SK-N-SH treated with all-trans-retinoic acid at 6 μM for 48 hours (cell line): ENCODE results near the gene QSOX2.

Experiments used
- ATAC-seq: fragments of 200-7000 bp; cut with Tn5 transposase; 3 replicates; pipeline ENCODE4 v1.9.1; 2020; ENCODE audit warnings: mild to moderate bottlenecking, moderate library complexity
- ARNTL ChIP-seq: fragments of 450-650 bp; formaldehyde crosslinking; IDR thresholded peaks from 2 replicates; pipeline ENCODE4 v1.5.0; 2020; ENCODE audit warnings: low read depth, mild to moderate bottlenecking, moderate library complexity, borderline replicate concordance
- BACH2 ChIP-seq: fragments of 250-450 bp; sonication (Bioruptor Pico); IDR thresholded peaks from 2 replicates; pipeline ENCODE4 v1.9.0; 2021; ENCODE audit warnings: mild to moderate bottlenecking, borderline replicate concordance
- CSDC2 ChIP-seq: fragments of 250-450 bp; sonication (Bioruptor Pico); IDR thresholded peaks from 2 replicates; pipeline ENCODE4 v1.5.0; 2020; ENCODE audit warnings: mild to moderate bottlenecking, moderate library complexity
- ESRRG ChIP-seq: fragments of 250-450 bp; sonication (Bioruptor Pico); IDR thresholded peaks from 2 replicates; pipeline ENCODE4 v1.6.1; 2021; ENCODE audit warnings: mild to moderate bottlenecking
- GLIS3 ChIP-seq: fragments of 250-450 bp; sonication (Bioruptor Pico); IDR thresholded peaks from 2 replicates; pipeline ENCODE4 v1.5.0; 2020; ENCODE audit warnings: mild to moderate bottlenecking, moderate library complexity
- ISL1 ChIP-seq: fragments of 250-450 bp; sonication (Bioruptor Pico); IDR thresholded peaks from 2 replicates; pipeline ENCODE4 v2.1.2; 2022; ENCODE audit warnings: mild to moderate bottlenecking, moderate library complexity
- OSR1 ChIP-seq: fragments of 250-450 bp; sonication (Bioruptor Pico); IDR thresholded peaks from 2 replicates; pipeline ENCODE4 v1.8.0; 2022; ENCODE audit warnings: moderate library complexity, mild to moderate bottlenecking, inconsistent platforms
- PATZ1 ChIP-seq: fragments of 250-450 bp; sonication (Bioruptor Pico); IDR thresholded peaks from 2 replicates; pipeline ENCODE4 v1.8.0; 2020; ENCODE audit warnings: mild to moderate bottlenecking, moderate library complexity, borderline replicate concordance
- POU6F1 ChIP-seq: fragments of 250-450 bp; sonication (Bioruptor Pico); IDR thresholded peaks from 2 replicates; pipeline ENCODE4 v1.8.0; 2021; ENCODE audit warnings: low read depth, mild to moderate bottlenecking, moderate library complexity, borderline replicate concordance
- RARB ChIP-seq: fragments of 250-450 bp; sonication (Bioruptor Pico); IDR thresholded peaks from 2 replicates; pipeline ENCODE4 v1.8.0; 2021; ENCODE audit warnings: mild to moderate bottlenecking, moderate library complexity
- SNAI2 ChIP-seq: fragments of 250-450 bp; sonication (Bioruptor Pico); IDR thresholded peaks from 2 replicates; pipeline ENCODE4 v1.5.0; 2020; ENCODE audit warnings: mild to moderate bottlenecking, moderate library complexity
- TCF4 ChIP-seq: fragments of 250-450 bp; sonication (Bioruptor Pico); IDR thresholded peaks from 2 replicates; pipeline ENCODE4 v1.8.0; 2021; ENCODE audit warnings: mild to moderate bottlenecking, moderate library complexity, borderline replicate concordance
- TOX ChIP-seq: fragments of 250-450 bp; sonication (Bioruptor Pico); IDR thresholded peaks from 2 replicates; pipeline ENCODE4 v1.8.0; 2021; ENCODE audit warnings: mild to moderate bottlenecking, moderate library complexity, borderline replicate concordance
- TSHZ2 ChIP-seq: fragments of 250-450 bp; sonication (Bioruptor Pico); IDR thresholded peaks from 2 replicates; pipeline ENCODE4 v1.5.0; 2020; ENCODE audit warnings: mild to moderate bottlenecking, moderate library complexity
- ZC3H10 ChIP-seq: fragments of 250-450 bp; sonication (Bioruptor Pico); IDR thresholded peaks from 2 replicates; pipeline ENCODE4 v1.5.1; 2021; ENCODE audit warnings: mild to moderate bottlenecking, moderate library complexity
- ZFP3 ChIP-seq: fragments of 250-450 bp; sonication (Bioruptor Pico); IDR thresholded peaks from 2 replicates; pipeline ENCODE4 v1.5.0; 2020; ENCODE audit warnings: mild to moderate bottlenecking, moderate library complexity
- ZFP30 ChIP-seq: fragments of 450-650 bp; formaldehyde crosslinking; IDR thresholded peaks from 2 replicates; pipeline ENCODE4 v1.5.0; 2022; ENCODE audit warnings: mild to moderate bottlenecking, moderate library complexity
- ZNF565 ChIP-seq: fragments of 450-650 bp; formaldehyde crosslinking; conservative IDR thresholded peaks from 2 replicates; pipeline ENCODE4 v1.5.0; 2020; ENCODE audit warnings: low read depth, mild to moderate bottlenecking, moderate library complexity
- ZNF70 ChIP-seq: fragments of 450-650 bp; formaldehyde crosslinking; IDR thresholded peaks from 2 replicates; pipeline ENCODE4 v1.5.0; 2020; ENCODE audit warnings: mild to moderate bottlenecking, moderate library complexity
- ZNF8 ChIP-seq: fragments of 450-650 bp; formaldehyde crosslinking; IDR thresholded peaks from 2 replicates; pipeline ENCODE4 v1.5.0; 2020; ENCODE audit warnings: mild to moderate bottlenecking, moderate library complexity
- TF ChIP-seq, protein P1 (sequence below): fragments of 250-450 bp; sonication (Bioruptor Pico); IDR thresholded peaks from 2 replicates; pipeline ENCODE4 v1.5.1; 2020; ENCODE audit warnings: low read depth, mild to moderate bottlenecking, moderate library complexity
- TF ChIP-seq, protein P2 (sequence below): fragments of 250-450 bp; sonication (Bioruptor Pico); IDR thresholded peaks from 2 replicates; pipeline ENCODE4 v1.5.1; 2021; ENCODE audit warnings: mild to moderate bottlenecking, moderate library complexity

The QSOX2 gene

GRCh38 chr9:136212345-136212950 is 33.2 kb downstream of the QSOX2 start:
- TF ChIP-seq GLIS3 (CRISPR knock-in tag): no peak
- TF ChIP-seq ISL1 (CRISPR knock-in tag): no peak
- TF ChIP-seq, protein P1, sequence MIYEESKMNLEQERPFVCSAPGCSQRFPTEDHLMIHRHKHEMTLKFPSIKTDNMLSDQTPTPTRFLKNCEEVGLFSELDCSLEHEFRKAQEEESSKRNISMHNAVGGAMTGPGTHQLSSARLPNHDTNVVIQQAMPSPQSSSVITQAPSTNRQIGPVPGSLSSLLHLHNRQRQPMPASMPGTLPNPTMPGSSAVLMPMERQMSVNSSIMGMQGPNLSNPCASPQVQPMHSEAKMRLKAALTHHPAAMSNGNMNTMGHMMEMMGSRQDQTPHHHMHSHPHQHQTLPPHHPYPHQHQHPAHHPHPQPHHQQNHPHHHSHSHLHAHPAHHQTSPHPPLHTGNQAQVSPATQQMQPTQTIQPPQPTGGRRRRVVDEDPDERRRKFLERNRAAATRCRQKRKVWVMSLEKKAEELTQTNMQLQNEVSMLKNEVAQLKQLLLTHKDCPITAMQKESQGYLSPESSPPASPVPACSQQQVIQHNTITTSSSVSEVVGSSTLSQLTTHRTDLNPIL (CRISPR knock-in tag): no peak
- no peak for TF ChIP-seq CSDC2 (CRISPR knock-in tag)
- no peak for TF ChIP-seq BACH2 (CRISPR knock-in tag)
- TF ChIP-seq ZNF8 (CRISPR knock-in tag): no peak
- TF ChIP-seq RARB (CRISPR knock-in tag): no peak
- TF ChIP-seq ZFP30 (CRISPR knock-in tag): no peak
- TF ChIP-seq, protein P2, sequence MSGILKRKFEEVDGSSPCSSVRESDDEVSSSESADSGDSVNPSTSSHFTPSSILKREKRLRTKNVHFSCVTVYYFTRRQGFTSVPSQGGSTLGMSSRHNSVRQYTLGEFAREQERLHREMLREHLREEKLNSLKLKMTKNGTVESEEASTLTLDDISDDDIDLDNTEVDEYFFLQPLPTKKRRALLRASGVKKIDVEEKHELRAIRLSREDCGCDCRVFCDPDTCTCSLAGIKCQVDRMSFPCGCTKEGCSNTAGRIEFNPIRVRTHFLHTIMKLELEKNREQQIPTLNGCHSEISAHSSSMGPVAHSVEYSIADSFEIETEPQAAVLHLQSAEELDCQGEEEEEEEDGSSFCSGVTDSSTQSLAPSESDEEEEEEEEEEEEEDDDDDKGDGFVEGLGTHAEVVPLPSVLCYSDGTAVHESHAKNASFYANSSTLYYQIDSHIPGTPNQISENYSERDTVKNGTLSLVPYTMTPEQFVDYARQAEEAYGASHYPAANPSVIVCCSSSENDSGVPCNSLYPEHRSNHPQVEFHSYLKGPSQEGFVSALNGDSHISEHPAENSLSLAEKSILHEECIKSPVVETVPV (CRISPR knock-in tag): no peak
- TF ChIP-seq TCF4 (CRISPR knock-in tag): no peak
- no peak for TF ChIP-seq ZNF70 (CRISPR knock-in tag)
- no peak for TF ChIP-seq ESRRG (CRISPR knock-in tag)
- no peak for TF ChIP-seq ZC3H10 (CRISPR knock-in tag)
- no peak for TF ChIP-seq ARNTL (CRISPR knock-in tag)
- TF ChIP-seq TOX (CRISPR knock-in tag): no peak
- TF ChIP-seq SNAI2 (CRISPR knock-in tag): no peak
- ATAC-seq: no peak

- TF ChIP-seq CSDC2 (CRISPR knock-in tag) (no peak), ZFP3 (CRISPR knock-in tag) (no peak), ZFP30 (CRISPR knock-in tag) (no peak), TCF4 (CRISPR knock-in tag) (no peak), POU6F1 (CRISPR knock-in tag) (no peak), ZNF8 (CRISPR knock-in tag) (no peak), ZC3H10 (CRISPR knock-in tag) (no peak), TOX (CRISPR knock-in tag) (no peak), ISL1 (CRISPR knock-in tag) (no peak), PATZ1 (CRISPR knock-in tag) (no peak)
- no peak for ATAC-seq
Observed at GRCh38 chr9:136211441-136212344, 33.9 kb downstream of the QSOX2 start.

- TF ChIP-seq ZNF565 (CRISPR knock-in tag) (no peak), ZNF70 (CRISPR knock-in tag) (no peak), BACH2 (CRISPR knock-in tag) (no peak), CSDC2 (CRISPR knock-in tag) (no peak), TSHZ2 (CRISPR knock-in tag) (no peak), ARNTL (CRISPR knock-in tag) (no peak), ZC3H10 (CRISPR knock-in tag) (no peak), TOX (CRISPR knock-in tag) (no peak), PATZ1 (CRISPR knock-in tag) (no peak), TCF4 (CRISPR knock-in tag) (no peak), OSR1 (CRISPR knock-in tag) (no peak)
- TF ChIP-seq, protein P2 (CRISPR knock-in tag): no peak
- ATAC-seq: no peak
Observed at GRCh38 chr9:136211006-136211405, 34.6 kb downstream of the QSOX2 start.
